SK-N-SH (cell line): ENCODE results near the gene ARHGAP45. TPM values are rescaled to one million over a fixed set of nuclear protein-coding genes. Genes with fewer than 3 reads are reported as not detected.
A peak's percentile ranks its signal among the peaks of the same experiment; 100 is the strongest.

Source experiments
- CTCF ChIA-PET: fragments of 300-600, 350-600 bp; formaldehyde crosslinking; extraction: SDS; loops from one replicate; lab custom pipeline; 2021; lab: Yijun Ruan, JAX
- POLR2A ChIA-PET: fragments of 350-600 bp; sonication (Branson Sonifier 250); formaldehyde crosslinking; extraction: SDS; loops from one replicate; lab custom pipeline; 2020; ENCODE audit warnings: antibody characterized with exemption, inconsistent platforms; lab: Yijun Ruan, JAX
- DNase-seq: peaks from one replicate; pipeline ENCODE4 v3.0.0; 2012
- H2AFZ ChIP-seq: fragments of 200-600 bp; sonication (generic); 2 replicates; pipeline ENCODE4 v1.8.1; 2016; ENCODE audit warnings: antibody characterized with exemption, mild to moderate bottlenecking, low read depth
- H3F3A ChIP-seq: fragments of 200-600 bp; sonication (generic); replicated peaks from 2 replicates; pipeline ENCODE3; 2016; ENCODE audit warnings: antibody characterized with exemption, mild to moderate bottlenecking; ENCODE audit not compliant: insufficient read depth
- H3K27ac ChIP-seq, 2 experiments: fragments of 200-500 bp in 1 of 2; fragments of 200-600 bp in 1 of 2; sonication (Bioruptor generic) in 1 of 2; sonication (generic), shearing (Covaris generic) in 1 of 2; 2 replicates each; pipeline versions ENCODE4 v1.5.1 to v1.6.1; 2014 to 2016; ENCODE audit warnings: low read depth in 2 of 2, inconsistent platforms in 1 of 2, low read length in 1 of 2, mild to moderate bottlenecking in 1 of 2, mixed read lengths in 1 of 2
- H3K27me3 ChIP-seq: fragments of 200-600 bp; sonication (generic), shearing (Covaris generic); 2 replicates; pipeline ENCODE4 v1.6.1; 2016; ENCODE audit warnings: mixed run types; ENCODE audit not compliant: insufficient read depth
- H3K36me3 ChIP-seq, 2 experiments: fragments of 200-500 bp in 1 of 2; fragments of 200-600 bp in 1 of 2; sonication (Bioruptor generic) in 1 of 2; sonication (generic) in 1 of 2; replicated peaks in 1 of 2; 2 replicates each; pipeline versions ENCODE3 to v1.5.1; 2014 to 2016; ENCODE audit warnings: low read length in 1 of 2, mild to moderate bottlenecking in 1 of 2; ENCODE audit not compliant: insufficient read depth in 2 of 2, control insufficient read depth in 1 of 2
- H3K4me1 ChIP-seq, 2 experiments: fragments of 200-500 bp in 1 of 2; fragments of 200-600 bp in 1 of 2; sonication (Bioruptor generic) in 1 of 2; sonication (generic), shearing (Covaris generic) in 1 of 2; 2 replicates each; pipeline versions ENCODE4 v1.5.1 to v1.6.1; 2014 to 2016; ENCODE audit warnings: low read depth in 1 of 2, low read length in 1 of 2, mixed run types in 1 of 2; ENCODE audit not compliant: insufficient read depth in 2 of 2, control insufficient read depth in 1 of 2
- H3K4me2 ChIP-seq: fragments of 200-600 bp; sonication (generic), shearing (Covaris generic); 2 replicates; pipeline ENCODE4 v1.6.1; 2017; ENCODE audit warnings: mixed run types
- H3K4me3 ChIP-seq, 2 experiments: fragments of 200-500 bp in 1 of 2; fragments of 200-600 bp in 1 of 2; sonication (Bioruptor generic) in 1 of 2; sonication (generic), shearing (Covaris generic) in 1 of 2; 2 replicates each; pipeline versions ENCODE4 v1.5.1 to v1.8.1; 2014 to 2016; ENCODE audit warnings: low read depth in 2 of 2, inconsistent platforms in 1 of 2, low read length in 1 of 2, mild to moderate bottlenecking in 1 of 2, mixed read lengths in 1 of 2, moderate library complexity in 1 of 2
- H3K79me2 ChIP-seq: fragments of 200-600 bp; sonication (generic); 2 replicates; pipeline ENCODE4 v1.8.1; 2017; ENCODE audit warnings: mild to moderate bottlenecking; ENCODE audit not compliant: insufficient read depth
- H3K9ac ChIP-seq: fragments of 200-600 bp; sonication (generic); 2 replicates; pipeline ENCODE4 v1.6.1; 2017; ENCODE audit warnings: mixed run types
- H3K9me2 ChIP-seq: fragments of 200-600 bp; sonication (generic); 2 replicates; pipeline ENCODE4 v1.6.1; 2017; ENCODE audit warnings: mixed run types
- H3K9me3 ChIP-seq: fragments of 200-600 bp; sonication (generic); 2 replicates; pipeline ENCODE4 v1.6.1; 2017; ENCODE audit warnings: mixed run types, mild to moderate bottlenecking, moderate library complexity
- H4K20me1 ChIP-seq: fragments of 200-600 bp; sonication (generic); 2 replicates; pipeline ENCODE4 v1.6.1; 2017; ENCODE audit warnings: mild to moderate bottlenecking, mixed run types; ENCODE audit not compliant: insufficient read depth
- EP300 ChIP-seq, 2 experiments: IDR thresholded peaks; 2 replicates each; pipeline versions ENCODE4 v1.4.0 to v1.6.1; 2012; ENCODE audit warnings: borderline replicate concordance in 1 of 2, low read depth in 1 of 2, low read length in 1 of 2
- EZH2phosphoT487 ChIP-seq: fragments of 200-600 bp; sonication (generic); IDR thresholded peaks from 2 replicates; pipeline ENCODE4 v1.6.1; 2017; ENCODE audit warnings: low read depth, mixed run types, mild to moderate bottlenecking, antibody characterized with exemption, moderate library complexity, borderline replicate concordance
- NRF1 ChIP-seq: IDR thresholded peaks from 2 replicates; pipeline ENCODE4 v1.6.1; 2012; ENCODE audit warnings: low read depth, mild to moderate bottlenecking, low read length
- SMC3 ChIP-seq: IDR thresholded peaks from 2 replicates; pipeline ENCODE4 v1.6.1; 2012; ENCODE audit warnings: low read depth, low read length, improper control_type of control experiment
- TEAD4 ChIP-seq: IDR thresholded peaks from 2 replicates; pipeline ENCODE4 v1.4.0; 2012; ENCODE audit warnings: mild to moderate bottlenecking, borderline replicate concordance; ENCODE audit not compliant: insufficient read depth
- ZBTB33 ChIP-seq: IDR thresholded peaks from 2 replicates; pipeline ENCODE4 v1.4.0; 2012; ENCODE audit warnings: low read depth, borderline replicate concordance
- WGBS: methylation state at CpG from one replicate; pipeline ENCODE4 v1.1.6; 2017; ENCODE audit warnings: low lambda C conversion rate; 5-methylcytosine and 5-hydroxymethylcytosine counted together
- polyA plus RNA-seq, 3 experiments: library from polyadenylated mRNA; depleted of rRNA; stranded (reverse); fragments of >200 nt; gene quantifications; 2 replicates each; pipeline ENCODE4 v1.2.3, GENCODE V29; 2012
- TF ChIP-seq, protein P1 (sequence below): IDR thresholded peaks from 2 replicates; pipeline ENCODE4 v1.4.0; 2012; ENCODE audit warnings: low read depth, borderline replicate concordance

The ARHGAP45 gene
- polyA plus RNA-seq (2012; rRNA removed) = 2.8 and 4.2 TPM in 2 replicates
- polyA plus RNA-seq (2012; cell fraction: cytosol; rRNA removed) = 1.7 and 2.5 TPM in 2 replicates
- polyA plus RNA-seq (2012; cell fraction: nucleus; rRNA removed) = 5.9 and 9.7 TPM in 2 replicates

- no peaks in the 10 kb centered on the region for H3K9me2 ChIP-seq
- 12% methylated on average over 6 of the region's 61 CpGs for WGBS
- no peaks in the 10 kb centered on the region for H3K9me3 ChIP-seq
- peak within 1 kb of the TSS; percentile 69 for H3K4me2 ChIP-seq
- ChIA-PET POLR2A (interaction anchor here (0.9 kb wide), 1 partner anchor 10 kb away, joined by 5 read pairs; no protein-coding TSS in a partner anchor), CTCF (interaction anchor here (1.0 to 3.5 kb wide), 6 partner anchors 9 to 127 kb away, joined by 4 to 24 read pairs (median 5); no protein-coding TSS in a partner anchor)
- peak; percentile 66 for DNase-seq
- no peaks in the 10 kb centered on the region for H3K36me3 ChIP-seq
- peak within 1 kb of the TSS; percentile 24 to 26; a peak in 3 of 4 replicates for H3K4me3 ChIP-seq
- no peaks in the 10 kb centered on the region for H3K79me2 ChIP-seq
- H3K27me3 ChIP-seq = peaks cover 37% of the 10 kb centered on the region
- no peaks in the 10 kb centered on the region for H4K20me1 ChIP-seq
- H3K9ac ChIP-seq = no peak within 1 kb of the TSS
- H2AFZ ChIP-seq = no peak within 1 kb of the TSS
- no peak within 1 kb of the TSS for H3K27ac ChIP-seq
- TF ChIP-seq, protein P1, sequence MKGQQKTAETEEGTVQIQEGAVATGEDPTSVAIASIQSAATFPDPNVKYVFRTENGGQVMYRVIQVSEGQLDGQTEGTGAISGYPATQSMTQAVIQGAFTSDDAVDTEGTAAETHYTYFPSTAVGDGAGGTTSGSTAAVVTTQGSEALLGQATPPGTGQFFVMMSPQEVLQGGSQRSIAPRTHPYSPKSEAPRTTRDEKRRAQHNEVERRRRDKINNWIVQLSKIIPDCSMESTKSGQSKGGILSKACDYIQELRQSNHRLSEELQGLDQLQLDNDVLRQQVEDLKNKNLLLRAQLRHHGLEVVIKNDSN = peak; percentile 62
- TF ChIP-seq ZBTB33 = no peak
- H3K4me1 ChIP-seq = peaks cover 0 to 20% of the 10 kb centered on the region in 2 experiments; a peak in 1 of 4 replicates
- H3F3A ChIP-seq = peaks cover 13% of the 10 kb centered on the region
Measured at GRCh38 chr19:1066748-1067340, at the start of gene ARHGAP45. Gene ARHGAP45 (plus strand): TSS chr19:1067167. CDS start chr19:1067406, 239 bp downstream.

- peaks cover 0 to 17% of the 10 kb centered on the region in 2 experiments for H3K36me3 ChIP-seq
- no peak overlapping the region for H3K27ac ChIP-seq
- peaks cover 14% of the 10 kb centered on the region for H3F3A ChIP-seq
- H2AFZ ChIP-seq = no peak overlapping the region
- peaks cover 74% of the 10 kb centered on the region for H3K79me2 ChIP-seq
- DNase-seq = no peak
- TF ChIP-seq EZH2phosphoT487 (no peak), NRF1 (no peak)
- peaks cover 70% of the 10 kb centered on the region for H4K20me1 ChIP-seq
- H3K4me3 ChIP-seq = no peak overlapping the region
- H3K9ac ChIP-seq = no peak overlapping the region
- H3K4me2 ChIP-seq = peak overlapping the region; percentile 97; the same call in 1 of the 2 replicates
- H3K27me3 ChIP-seq = no peaks in the 10 kb centered on the region
- H3K9me3 ChIP-seq = no peaks in the 10 kb centered on the region
- no peaks in the 10 kb centered on the region for H3K9me2 ChIP-seq
- H3K4me1 ChIP-seq = peaks cover 13 to 26% of the 10 kb centered on the region in 2 experiments; a peak in 1 of 4 replicates
- no CpG with 5 or more reads among the region's 9 CpGs for WGBS
- ChIA-PET POLR2A (no interaction called here), CTCF (interaction anchor here (2.2 kb wide), 1 partner anchor 64 kb away, joined by 7 read pairs; no protein-coding TSS in a partner anchor)
Measured at GRCh38 chr19:1017906-1018305, 49.1 kb upstream of the ARHGAP45 start.

GRCh38 chr19:1018393-1018792 lies 48.6 kb upstream of the ARHGAP45 start:
- Histone ChIP-seq H3K36me3 (peaks cover 0 to 12% of the 10 kb centered on the region in 2 experiments), H3K27me3 (no peaks in the 10 kb centered on the region), H3K4me1 (peaks cover 13 to 26% of the 10 kb centered on the region in 2 experiments; a peak in 1 of 4 replicates), H3K4me2 (peak overlapping the region; percentile 97; the same call in 1 of the 2 replicates), H3F3A (peaks cover 18% of the 10 kb centered on the region), H3K9me2 (no peaks in the 10 kb centered on the region), H3K79me2 (peaks cover 70% of the 10 kb centered on the region), H4K20me1 (peaks cover 65% of the 10 kb centered on the region), H3K4me3 (no peak overlapping the region; a peak in 1 of 4 replicates), H2AFZ (no peak overlapping the region), H3K9me3 (no peaks in the 10 kb centered on the region), H3K9ac (no peak overlapping the region), H3K27ac (no peak overlapping the region)
- POLR2A ChIA-PET = no interaction called here
- WGBS = 91% methylated on average over 5 of the region's 5 CpGs
- no peak for TF ChIP-seq EP300 (IDR thresholded peaks at IDR 0.05; ENCODE audit: borderline replicate concordance in 1 of 2, low read depth in 1 of 2, low read length in 1 of 2)
- TF ChIP-seq SMC3 = no peak
- no peak for TF ChIP-seq TEAD4
- no peak for DNase-seq
- CTCF ChIA-PET = interaction anchor here (0.7 to 2.2 kb wide), 5 partner anchors 12 to 226 kb away, joined by 3 to 7 read pairs (median 3); no protein-coding TSS in a partner anchor
